ENCODE data around the gene ZNRF3.

Gene ZNRF3

DNA sequence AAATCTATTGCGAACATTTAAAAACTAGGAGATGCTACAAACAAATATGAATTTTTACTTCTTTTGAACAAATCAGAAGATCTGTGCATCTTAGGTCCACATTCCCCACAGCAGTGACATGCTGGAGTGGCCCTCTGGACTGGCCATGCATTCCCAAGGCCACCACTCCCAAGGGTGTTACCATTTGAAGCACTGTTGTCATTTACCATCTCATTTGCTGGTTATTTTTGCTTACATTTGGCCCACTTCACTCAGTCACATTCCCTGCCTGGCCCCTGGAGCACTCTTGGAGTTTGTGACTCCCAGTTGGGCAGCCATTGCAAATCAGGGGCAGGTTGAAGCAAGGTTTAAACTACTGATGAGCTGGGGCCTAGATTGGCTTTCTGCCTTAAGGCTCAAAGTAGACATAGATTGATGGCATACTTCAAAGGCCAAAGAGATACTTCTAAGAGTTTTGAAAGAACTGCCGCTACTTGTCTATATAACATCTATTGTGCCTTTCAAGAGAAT, 8.5 kb upstream of the ZNRF3 start:
- no peak for TF ChIP-seq YY1 (IDR thresholded peaks at IDR 0.05; ENCODE audit: low read depth)
- TF ChIP-seq EGR1 (IDR thresholded peaks at IDR 0.05), result no peak
- TF ChIP-seq, protein P1, sequence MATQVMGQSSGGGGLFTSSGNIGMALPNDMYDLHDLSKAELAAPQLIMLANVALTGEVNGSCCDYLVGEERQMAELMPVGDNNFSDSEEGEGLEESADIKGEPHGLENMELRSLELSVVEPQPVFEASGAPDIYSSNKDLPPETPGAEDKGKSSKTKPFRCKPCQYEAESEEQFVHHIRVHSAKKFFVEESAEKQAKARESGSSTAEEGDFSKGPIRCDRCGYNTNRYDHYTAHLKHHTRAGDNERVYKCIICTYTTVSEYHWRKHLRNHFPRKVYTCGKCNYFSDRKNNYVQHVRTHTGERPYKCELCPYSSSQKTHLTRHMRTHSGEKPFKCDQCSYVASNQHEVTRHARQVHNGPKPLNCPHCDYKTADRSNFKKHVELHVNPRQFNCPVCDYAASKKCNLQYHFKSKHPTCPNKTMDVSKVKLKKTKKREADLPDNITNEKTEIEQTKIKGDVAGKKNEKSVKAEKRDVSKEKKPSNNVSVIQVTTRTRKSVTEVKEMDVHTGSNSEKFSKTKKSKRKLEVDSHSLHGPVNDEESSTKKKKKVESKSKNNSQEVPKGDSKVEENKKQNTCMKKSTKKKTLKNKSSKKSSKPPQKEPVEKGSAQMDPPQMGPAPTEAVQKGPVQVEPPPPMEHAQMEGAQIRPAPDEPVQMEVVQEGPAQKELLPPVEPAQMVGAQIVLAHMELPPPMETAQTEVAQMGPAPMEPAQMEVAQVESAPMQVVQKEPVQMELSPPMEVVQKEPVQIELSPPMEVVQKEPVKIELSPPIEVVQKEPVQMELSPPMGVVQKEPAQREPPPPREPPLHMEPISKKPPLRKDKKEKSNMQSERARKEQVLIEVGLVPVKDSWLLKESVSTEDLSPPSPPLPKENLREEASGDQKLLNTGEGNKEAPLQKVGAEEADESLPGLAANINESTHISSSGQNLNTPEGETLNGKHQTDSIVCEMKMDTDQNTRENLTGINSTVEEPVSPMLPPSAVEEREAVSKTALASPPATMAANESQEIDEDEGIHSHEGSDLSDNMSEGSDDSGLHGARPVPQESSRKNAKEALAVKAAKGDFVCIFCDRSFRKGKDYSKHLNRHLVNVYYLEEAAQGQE (IDR thresholded peaks at IDR 0.05; ENCODE audit: low read depth), result no peak
- TF ChIP-seq, protein P2, sequence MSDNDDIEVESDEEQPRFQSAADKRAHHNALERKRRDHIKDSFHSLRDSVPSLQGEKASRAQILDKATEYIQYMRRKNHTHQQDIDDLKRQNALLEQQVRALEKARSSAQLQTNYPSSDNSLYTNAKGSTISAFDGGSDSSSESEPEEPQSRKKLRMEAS (IDR thresholded peaks at IDR 0.05), result no peak
- TF ChIP-seq CEBPB (IDR thresholded peaks at IDR 0.05), result no peak
- no peak for TF ChIP-seq CREB1 (IDR thresholded peaks at IDR 0.05; ENCODE audit: low read depth)
- TF ChIP-seq RAD21 (IDR thresholded peaks at IDR 0.05; ENCODE audit: low read depth), result no peak
- no peak for TF ChIP-seq TAF1 (IDR thresholded peaks at IDR 0.05; ENCODE audit: low read depth)
- no peak for TF ChIP-seq TCF12 (IDR thresholded peaks at IDR 0.05; ENCODE audit: low read depth)
- no peak for TF ChIP-seq ZBTB7A (IDR thresholded peaks at IDR 0.05; ENCODE audit: low read depth)
- TF ChIP-seq, protein P3, sequence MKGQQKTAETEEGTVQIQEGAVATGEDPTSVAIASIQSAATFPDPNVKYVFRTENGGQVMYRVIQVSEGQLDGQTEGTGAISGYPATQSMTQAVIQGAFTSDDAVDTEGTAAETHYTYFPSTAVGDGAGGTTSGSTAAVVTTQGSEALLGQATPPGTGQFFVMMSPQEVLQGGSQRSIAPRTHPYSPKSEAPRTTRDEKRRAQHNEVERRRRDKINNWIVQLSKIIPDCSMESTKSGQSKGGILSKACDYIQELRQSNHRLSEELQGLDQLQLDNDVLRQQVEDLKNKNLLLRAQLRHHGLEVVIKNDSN (IDR thresholded peaks at IDR 0.05), result no peak
- TF ChIP-seq NFIC (IDR thresholded peaks at IDR 0.05), result no peak
- TF ChIP-seq TEAD4 (IDR thresholded peaks at IDR 0.05), result no peak
- no peak for TF ChIP-seq FOXM1 (IDR thresholded peaks at IDR 0.05; ENCODE audit: borderline replicate concordance, low read depth)
- no peak for TF ChIP-seq EP300 (IDR thresholded peaks at IDR 0.05; ENCODE audit: borderline replicate concordance)

DNA sequence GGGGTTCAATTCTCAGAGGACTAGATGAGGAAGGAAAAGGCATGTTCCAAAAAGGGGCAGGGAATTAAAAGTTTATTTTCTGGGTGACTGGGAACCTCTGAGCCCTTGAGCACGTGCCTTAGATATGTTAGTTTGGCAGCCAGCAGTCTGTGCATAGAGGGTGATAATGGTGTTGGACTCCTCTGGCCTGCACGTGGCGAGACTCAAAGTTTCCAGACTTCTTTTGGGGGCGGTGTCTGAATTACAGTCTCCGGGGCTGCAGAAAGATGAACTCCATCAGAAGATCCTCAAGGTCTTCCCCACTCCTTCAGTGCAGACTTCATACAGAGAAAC, 861 bp upstream of the ZNRF3 start:
- TF ChIP-seq FOXM1 (IDR thresholded peaks at IDR 0.05; ENCODE audit: borderline replicate concordance, low read depth), result no peak
- TF ChIP-seq EP300 (IDR thresholded peaks at IDR 0.05; ENCODE audit: borderline replicate concordance), result no peak
- no peak for TF ChIP-seq CREB1 (IDR thresholded peaks at IDR 0.05; ENCODE audit: low read depth)
- TF ChIP-seq, protein P3 (IDR thresholded peaks at IDR 0.05), result no peak
- TF ChIP-seq NFIC (IDR thresholded peaks at IDR 0.05), result no peak
- no peak for TF ChIP-seq CEBPB (IDR thresholded peaks at IDR 0.05)
- no peak for TF ChIP-seq EGR1 (IDR thresholded peaks at IDR 0.05)
- TF ChIP-seq ZBTB7A (IDR thresholded peaks at IDR 0.05; ENCODE audit: low read depth), result no peak
- TF ChIP-seq RAD21 (IDR thresholded peaks at IDR 0.05; ENCODE audit: low read depth), result no peak

DNA sequence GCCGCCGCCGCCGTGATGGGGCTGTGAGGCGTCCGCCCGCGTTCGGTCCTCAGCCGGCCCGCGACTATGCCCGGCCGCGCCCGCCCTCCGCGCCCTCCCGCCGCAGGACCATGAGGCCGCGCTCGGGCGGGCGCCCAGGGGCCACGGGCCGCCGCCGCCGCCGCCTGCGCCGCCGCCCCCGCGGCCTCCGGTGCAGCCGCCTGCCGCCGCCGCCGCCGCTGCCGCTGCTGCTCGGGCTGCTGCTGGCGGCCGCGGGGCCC, 215 bp downstream of the ZNRF3 start:
- TF ChIP-seq, protein P3 (IDR thresholded peaks at IDR 0.05), result no peak
- TF ChIP-seq TEAD4 (IDR thresholded peaks at IDR 0.05) (no peak), EP300 (IDR thresholded peaks at IDR 0.05; ENCODE audit: borderline replicate concordance) (0 out of 2 replicates have a peak, but pooled peaks have one; percentile 9)

DNA sequence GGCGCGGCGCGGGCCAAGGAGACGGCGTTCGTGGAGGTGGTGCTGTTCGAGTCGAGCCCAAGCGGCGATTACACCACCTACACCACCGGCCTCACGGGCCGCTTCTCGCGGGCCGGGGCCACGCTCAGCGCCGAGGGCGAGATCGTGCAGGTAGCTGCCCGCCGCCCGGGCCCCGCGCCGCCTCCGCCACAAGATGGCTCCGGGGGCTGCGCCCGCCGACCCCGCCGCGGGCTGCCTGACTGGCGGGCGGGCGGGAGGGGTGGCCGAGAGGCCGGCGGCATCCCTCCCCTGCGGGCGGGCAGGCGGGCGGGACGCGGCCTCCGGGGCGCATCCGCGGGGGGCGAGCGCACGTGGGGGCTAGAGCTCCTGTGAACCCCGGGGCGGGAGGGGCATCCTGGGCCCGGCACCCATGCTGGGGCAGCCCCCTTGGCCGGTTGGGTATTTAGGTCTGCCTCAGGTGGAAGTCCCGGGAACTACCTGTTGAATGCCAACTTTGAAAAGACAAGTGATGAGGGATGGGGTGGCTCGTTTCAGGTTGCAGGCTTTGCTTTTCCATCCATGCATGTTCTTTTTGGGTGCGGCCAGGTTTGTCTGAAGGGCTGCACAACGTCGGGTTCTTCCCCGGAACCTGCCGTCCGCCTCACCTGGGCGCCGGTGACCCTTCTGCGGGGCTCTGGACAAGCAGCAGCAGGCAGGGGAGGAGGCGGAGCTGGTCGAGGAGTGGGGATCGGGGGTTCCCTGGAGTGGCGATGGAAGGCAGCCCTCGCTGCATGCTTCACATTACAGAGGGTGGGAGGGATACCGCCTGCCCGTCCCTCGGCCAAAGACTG, 760 bp downstream of the ZNRF3 start:
- TF ChIP-seq TAF1 (IDR thresholded peaks at IDR 0.05; ENCODE audit: low read depth), result no peak
- TF ChIP-seq, protein P3 (IDR thresholded peaks at IDR 0.05), result no peak
- no peak for TF ChIP-seq EGR1 (IDR thresholded peaks at IDR 0.05)
- TF ChIP-seq CEBPB (IDR thresholded peaks at IDR 0.05), result no peak
- TF ChIP-seq TEAD4 (IDR thresholded peaks at IDR 0.05), result no peak
- TF ChIP-seq, protein P1 (IDR thresholded peaks at IDR 0.05; ENCODE audit: low read depth), result no peak
- peak; percentile 49; the same call in 1 of the 2 replicates for TF ChIP-seq YY1 (IDR thresholded peaks at IDR 0.05; ENCODE audit: low read depth)
- no peak for TF ChIP-seq CREB1 (IDR thresholded peaks at IDR 0.05; ENCODE audit: low read depth)
- no peak for TF ChIP-seq TCF12 (IDR thresholded peaks at IDR 0.05; ENCODE audit: low read depth)
- 0 out of 2 replicates have a peak, but pooled peaks have one; percentile 1 for TF ChIP-seq EP300 (IDR thresholded peaks at IDR 0.05; ENCODE audit: borderline replicate concordance)

DNA sequence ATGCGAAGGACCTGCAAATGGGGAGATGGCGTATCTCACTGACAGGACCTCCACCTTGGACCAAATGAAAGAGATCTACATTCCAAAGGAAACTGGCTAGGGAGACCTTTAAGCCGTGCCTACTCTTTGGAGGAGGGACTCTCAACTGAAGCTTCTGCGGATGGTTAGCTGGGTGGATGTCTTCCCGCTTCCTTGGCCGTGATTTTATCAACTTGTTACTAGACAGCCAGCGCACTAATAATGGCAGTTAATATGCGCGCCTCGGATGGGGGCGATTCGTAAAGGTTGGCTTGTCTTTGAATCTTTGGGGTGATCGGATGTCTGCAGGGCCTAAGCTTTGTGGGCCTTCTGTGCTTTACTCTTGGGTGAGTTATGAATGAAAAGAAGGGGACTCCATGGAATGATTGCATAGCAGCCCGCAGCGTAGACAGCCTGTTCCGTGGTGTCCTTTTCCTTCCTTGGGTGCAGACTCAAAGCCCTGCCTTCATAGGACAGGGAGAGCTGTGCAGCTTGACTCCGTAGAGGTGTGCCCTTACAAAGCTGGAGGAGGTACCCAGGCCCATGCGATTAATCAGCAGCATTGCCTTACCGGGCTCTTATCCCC, 1.5 kb downstream of the ZNRF3 start:
- TF ChIP-seq NFIC (IDR thresholded peaks at IDR 0.05), result no peak
- TF ChIP-seq CREB1 (IDR thresholded peaks at IDR 0.05; ENCODE audit: low read depth), result no peak
- no peak for TF ChIP-seq TAF1 (IDR thresholded peaks at IDR 0.05; ENCODE audit: low read depth)
- TF ChIP-seq, protein P1 (IDR thresholded peaks at IDR 0.05; ENCODE audit: low read depth), result no peak
- no peak for TF ChIP-seq TCF12 (IDR thresholded peaks at IDR 0.05; ENCODE audit: low read depth)
- no peak for TF ChIP-seq YY1 (IDR thresholded peaks at IDR 0.05; ENCODE audit: low read depth)
- TF ChIP-seq, protein P2 (IDR thresholded peaks at IDR 0.05), result no peak
- no peak for TF ChIP-seq EP300 (IDR thresholded peaks at IDR 0.05; ENCODE audit: borderline replicate concordance)
- no peak for TF ChIP-seq ZBTB7A (IDR thresholded peaks at IDR 0.05; ENCODE audit: low read depth)

Measured in Ishikawa (cell line).